ENCODE results near the gene MAP1S.

MAP1S gene

DNA sequence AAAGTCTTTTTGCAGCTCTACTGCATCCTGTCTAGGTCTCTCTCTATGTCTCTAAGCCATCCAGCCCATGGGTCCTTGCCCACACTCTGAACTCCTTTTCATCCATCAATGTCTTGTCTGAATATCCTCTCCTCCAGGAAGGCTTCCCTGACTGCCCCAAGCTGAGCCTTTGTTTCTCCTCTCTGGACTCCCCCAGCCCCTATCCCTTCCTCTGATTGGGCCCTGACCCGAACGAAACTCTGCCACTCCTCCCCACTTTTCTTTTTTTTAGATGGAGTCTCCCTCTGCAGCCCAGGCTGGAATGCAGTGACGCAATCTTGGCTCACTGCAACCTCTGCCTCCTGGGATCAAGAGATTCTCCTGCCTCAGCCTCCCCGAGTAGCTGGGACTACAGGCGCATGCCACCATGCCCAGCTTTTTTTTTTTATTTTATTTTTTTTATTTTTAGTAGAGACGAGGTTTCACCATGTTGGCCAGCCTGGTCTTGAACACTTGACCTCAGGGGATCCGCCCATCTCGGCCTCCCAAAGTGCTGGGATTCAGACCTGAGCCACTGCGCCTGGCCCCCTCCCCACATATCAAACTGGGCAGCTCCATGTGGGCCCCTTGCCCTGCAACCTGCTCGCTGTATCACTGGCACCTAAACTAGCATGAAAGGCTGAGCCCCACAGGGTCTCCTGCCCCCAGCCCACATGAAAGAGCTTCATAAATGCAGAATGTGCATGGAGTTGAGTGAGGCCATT, 30.3 kb upstream of the MAP1S start:
- DNase-seq (ENCODE audit: low spot score) = no peak

DNA sequence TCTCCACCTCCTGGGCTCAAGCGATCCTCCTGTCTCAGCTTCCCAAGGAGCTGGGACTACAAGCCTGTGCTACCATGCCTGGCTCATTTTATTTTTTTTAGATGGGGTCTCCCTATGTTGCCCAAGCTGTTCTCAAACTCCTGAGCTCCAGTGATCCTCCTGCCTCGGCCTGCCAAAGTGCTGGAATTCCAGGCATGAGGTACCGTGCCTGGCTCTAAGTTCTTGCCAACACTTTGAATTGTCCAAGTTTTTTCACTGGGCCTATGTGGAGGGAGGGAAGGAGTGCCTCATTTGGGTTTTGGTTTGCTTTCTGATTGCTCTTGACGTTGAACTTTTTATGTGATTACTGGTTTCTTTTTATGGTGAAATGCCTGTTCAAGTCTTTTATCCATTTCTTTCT, 26.7 kb upstream of the MAP1S start:
- DNase-seq (ENCODE audit: low spot score) = no peak

GRCh38 chr19:17695198-17695597, 24.1 kb upstream of the MAP1S start:
- no peak for DNase-seq (ENCODE audit: low spot score)

DNA sequence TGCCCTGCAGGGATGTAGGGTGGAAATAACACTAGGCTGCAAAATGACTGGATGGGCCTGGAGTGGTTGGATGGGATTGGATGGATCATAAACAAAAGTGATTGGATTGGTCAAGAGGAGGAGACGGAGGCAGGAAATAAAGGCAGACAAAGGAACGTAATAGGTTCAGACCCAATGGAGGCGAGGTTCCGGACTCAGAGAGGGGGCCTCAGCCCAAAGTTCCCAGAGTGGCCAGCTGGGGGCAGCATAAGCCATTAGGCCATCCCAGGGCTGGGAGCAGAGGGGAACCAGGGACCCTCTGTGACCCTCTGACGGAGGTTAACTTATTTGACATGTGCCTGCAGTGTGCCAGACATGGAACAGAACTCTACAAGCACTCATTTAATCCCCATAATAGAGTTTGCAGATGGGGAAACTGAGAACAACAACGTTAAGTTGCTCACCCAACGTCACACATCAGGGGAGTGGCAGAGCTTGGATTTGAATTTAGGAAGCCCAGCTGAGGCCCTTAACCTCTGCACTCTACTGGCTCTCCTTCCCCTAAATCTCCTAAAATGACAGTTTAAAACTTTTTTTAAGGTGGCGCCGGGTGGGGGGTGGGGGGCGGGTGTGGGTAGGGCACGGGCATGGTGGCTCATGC, 15.3 kb upstream of the MAP1S start:
- peak; percentile 65 for DNase-seq (ENCODE audit: low spot score)

DNA sequence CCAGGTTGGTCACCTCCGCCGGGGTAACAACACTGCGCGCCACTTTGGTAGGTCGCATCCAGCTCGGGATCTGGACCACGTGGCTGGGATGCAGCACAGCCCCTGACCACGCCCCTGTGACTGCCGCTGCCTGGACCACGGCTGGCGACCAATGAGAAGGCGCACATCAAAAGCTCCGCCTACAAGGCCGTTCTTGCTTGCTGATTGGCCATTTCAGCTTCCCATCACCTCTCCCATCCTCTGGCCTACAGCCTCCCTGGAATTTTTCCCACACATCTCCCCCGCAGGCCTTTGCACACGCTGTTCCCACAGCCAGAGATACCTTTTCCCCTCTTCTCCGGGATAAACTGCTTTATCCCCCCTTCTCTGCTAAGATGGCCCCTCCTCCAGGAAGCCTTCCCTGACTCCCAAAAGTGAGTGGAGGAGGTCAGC, 12.5 kb upstream of the MAP1S start:
- DNase-seq (ENCODE audit: low spot score) = no peak

DNA sequence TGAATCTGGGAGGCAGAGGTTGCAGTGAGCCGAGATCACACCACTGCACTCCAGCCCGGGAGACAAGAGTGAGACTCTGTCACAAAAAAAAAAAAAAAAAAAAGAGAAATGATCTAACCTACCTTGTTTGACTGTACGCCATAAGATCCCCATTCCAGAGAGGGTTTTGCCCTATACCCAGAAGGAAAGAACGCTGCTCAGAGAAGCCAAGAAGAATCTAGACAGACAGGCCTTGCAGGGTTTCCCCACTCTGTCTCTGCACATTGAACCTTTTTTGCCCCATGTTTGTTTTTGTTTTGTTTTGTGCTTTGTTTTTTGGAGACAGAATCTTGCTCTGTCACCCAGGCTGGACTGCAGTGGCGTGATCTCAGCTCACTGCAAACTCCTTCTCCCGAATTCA, 7.4 kb upstream of the MAP1S start:
- DNase-seq (ENCODE audit: low spot score) = no peak

- DNase-seq (ENCODE audit: low spot score) = no peak
Observed at GRCh38 chr19:17716309-17716929, 2.9 kb upstream of the MAP1S start.

GRCh38 chr19:17718550-17718946, 732 bp upstream of the MAP1S start:
- peak; percentile 44 for DNase-seq (ENCODE audit: low spot score)

- DNase-seq (ENCODE audit: low spot score) = peak; percentile 4
Observed at GRCh38 chr19:17719730-17720400, 585 bp downstream of the MAP1S start.

GRCh38 chr19:17720440-17720839, 1.2 kb downstream of the MAP1S start:
- DNase-seq (ENCODE audit: low spot score) = peak; percentile 2

DNA sequence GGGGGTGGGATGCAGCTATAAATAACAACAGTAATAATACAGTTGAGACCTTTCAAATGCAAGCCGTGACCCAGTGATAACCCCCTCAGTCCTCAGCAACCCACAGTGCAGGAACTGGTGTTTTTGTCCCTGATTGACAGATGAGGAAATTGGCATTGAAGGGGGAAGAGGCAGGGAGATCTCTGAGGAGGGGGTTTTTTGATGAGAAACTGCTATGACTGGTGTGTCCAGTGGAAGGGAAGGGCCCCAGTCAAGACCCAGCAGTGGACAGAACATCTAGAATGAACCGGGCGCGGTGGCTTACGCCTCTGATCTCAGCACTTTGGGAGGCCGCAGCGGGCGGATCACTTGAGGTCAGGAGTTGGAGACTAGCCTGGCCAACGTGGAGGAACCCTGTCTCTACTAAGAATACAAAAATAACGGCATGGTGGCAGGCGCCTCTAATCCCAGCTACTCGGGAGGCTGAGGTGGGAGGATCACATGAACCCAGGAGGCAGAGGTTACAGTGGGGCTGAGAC, 1.9 kb downstream of the MAP1S start:
- no peak for DNase-seq (ENCODE audit: low spot score)

GRCh38 chr19:17721821-17722220, 2.5 kb downstream of the MAP1S start:
- DNase-seq (ENCODE audit: low spot score) = peak; percentile 17

DNA sequence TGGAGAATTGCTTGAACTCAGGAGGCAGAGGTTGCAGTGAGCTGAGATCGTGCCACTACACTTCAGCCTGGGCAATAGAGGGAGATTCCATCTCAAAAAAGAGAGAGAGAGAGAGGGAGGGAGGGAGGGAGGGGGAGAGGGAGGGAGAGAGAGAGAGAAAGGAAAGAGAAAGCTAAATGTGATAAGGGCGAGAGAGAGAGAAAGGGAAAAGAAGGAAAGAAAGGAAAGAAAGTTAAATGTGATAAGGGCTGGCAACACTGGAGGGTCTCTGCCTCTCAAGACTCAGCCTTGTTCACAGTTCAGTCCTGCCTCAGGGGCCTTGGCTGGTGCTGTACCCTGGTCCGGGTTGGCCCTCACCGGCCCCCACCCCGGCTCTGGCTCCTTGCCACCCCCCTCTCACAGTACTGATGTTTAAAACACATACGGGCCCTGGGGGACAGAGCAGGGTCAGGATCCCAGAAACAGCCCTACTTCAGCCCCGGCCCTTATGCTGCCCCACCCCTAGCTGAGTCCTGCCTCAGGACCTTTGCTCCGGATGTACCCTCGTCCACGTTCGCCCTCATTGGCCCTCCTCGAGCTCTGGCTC, 3.5 kb downstream of the MAP1S start:
- DNase-seq (ENCODE audit: low spot score) = no peak

GRCh38 chr19:17724655-17725054, 5.4 kb downstream of the MAP1S start:
- no peak for DNase-seq (ENCODE audit: low spot score)

- DNase-seq (ENCODE audit: low spot score) = no peak
Observed at GRCh38 chr19:17725422-17726078, 6.3 kb downstream of the MAP1S start.

- DNase-seq (ENCODE audit: low spot score) = no peak
Observed at GRCh38 chr19:17726136-17726741, 7.0 kb downstream of the MAP1S start.

GRCh38 chr19:17726964-17727773, 7.9 kb downstream of the MAP1S start:
- no peak for DNase-seq (ENCODE audit: low spot score)

GRCh38 chr19:17727843-17728242, 8.6 kb downstream of the MAP1S start:
- DNase-seq (ENCODE audit: low spot score) = no peak

- no peak for DNase-seq (ENCODE audit: low spot score)
Observed at GRCh38 chr19:17733127-17733526, 13.8 kb downstream of the MAP1S start.

DNA sequence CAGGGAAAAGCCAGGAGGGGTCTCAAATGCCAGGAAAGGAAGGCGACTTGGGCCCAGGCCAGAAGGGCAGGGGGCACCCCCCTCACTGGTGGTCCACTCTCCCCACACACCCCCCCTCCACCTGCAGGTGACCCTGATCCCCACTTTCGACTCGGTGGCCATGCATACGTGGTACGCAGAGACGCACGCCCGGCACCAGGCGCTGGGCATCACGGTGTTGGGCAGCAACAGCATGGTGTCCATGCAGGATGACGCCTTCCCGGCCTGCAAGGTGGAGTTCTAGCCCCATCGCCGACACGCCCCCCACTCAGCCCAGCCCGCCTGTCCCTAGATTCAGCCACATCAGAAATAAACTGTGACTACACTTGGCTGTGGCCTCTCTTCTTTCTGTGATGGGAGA, 14.9 kb downstream of the MAP1S start:
- DNase-seq (ENCODE audit: low spot score) = no peak
